Activated naive CD4-positive, alpha-beta T cell treated with anti-CD3 and anti-CD28 coated beads for 36 hours (primary cell): ENCODE results near the gene ZNRF1. TPM values are rescaled to one million over a fixed set of nuclear protein-coding genes. Genes with fewer than 3 reads are reported as not detected.
"Not testable (repeated sequence)": the region's sequence is repeated elsewhere in the genome, so short reads cannot be mapped to it uniquely, and the experiment has no call there.

Source experiments
- CTCF ChIA-PET: fragments of 350-600 bp; sonication (Branson Sonifier 250); formaldehyde crosslinking; loops from one replicate; lab custom pipeline; 2021; ENCODE audit warnings: antibody characterized with exemption; lab: Charles Lee
- DNase-seq: peaks from one replicate; pipeline ENCODE4 v3.0.0-alpha.2; 2020
- H3K27ac Mint-ChIP-seq: one replicate; pipeline ENCODE4 v1.8.0; 2021; ENCODE audit warnings: mild to moderate bottlenecking, mixed read lengths
- H3K27me3 Mint-ChIP-seq: one replicate; pipeline ENCODE4 v1.8.0; 2021; ENCODE audit warnings: low read depth, mixed read lengths
- H3K36me3 Mint-ChIP-seq: one replicate; pipeline ENCODE4 v1.8.0; 2021; ENCODE audit warnings: low read depth, mixed read lengths
- H3K4me1 Mint-ChIP-seq: one replicate; pipeline ENCODE4 v1.8.0; 2021; ENCODE audit warnings: low read depth, mixed read lengths
- H3K4me3 Mint-ChIP-seq: one replicate; pipeline ENCODE4 v1.8.0; 2021; ENCODE audit warnings: mild to moderate bottlenecking, moderate library complexity, mixed read lengths
- H3K9me3 Mint-ChIP-seq: one replicate; pipeline ENCODE4 v1.8.0; 2021; ENCODE audit warnings: mixed read lengths
- intact Hi-C: fragments of 100-400 bp; cut with micrococcal nuclease; formaldehyde crosslinking; loops from one replicate; pipeline ENCODE4 v1.15.1; 2023
- total RNA-seq, 2 experiments: library from RNA; stranded (reverse); gene quantifications; one replicate each; pipeline ENCODE4 v1.2.3, GENCODE V29; 2021

The ZNRF1 gene
- total RNA-seq, 2 experiments from 2014 or later, result 35.3 to 35.7 TPM

GRCh38 chr16:75114946-75115825 is 116.4 kb downstream of the ZNRF1 start:
- intact Hi-C loops, result no loop called here
- Mint-ChIP-seq H3K4me3 (no peak overlapping the region), H3K27me3 (peaks cover 12% of the 10 kb centered on the region), H3K27ac (no peak overlapping the region), H3K9me3 (no peaks in the 10 kb centered on the region), H3K4me1 (peaks cover 19% of the 10 kb centered on the region), H3K36me3 (no peaks in the 10 kb centered on the region)
- CTCF ChIA-PET, result no interaction called here
- no peak for DNase-seq

- Mint-ChIP-seq H3K4me3 (peak within 1 kb of the TSS; percentile 34), H3K27ac (no peak within 1 kb of the TSS), H3K9me3 (peaks cover under 1% of the 10 kb centered on the region), H3K27me3 (peaks cover 12% of the 10 kb centered on the region), H3K36me3 (peaks cover under 1% of the 10 kb centered on the region), H3K4me1 (peaks cover 8% of the 10 kb centered on the region)
- CTCF ChIA-PET, result no interaction called here
- intact Hi-C loops, result no loop called here
- no peak for DNase-seq
These were observed 117.5 kb downstream of the ZNRF1 start, which contains the start of gene LDHD for GRCh38 chr16:75116081-75116910. Gene LDHD, minus strand, starts transcription at chr16:75116780. Its CDS starts 60 bp downstream, at chr16:75116720.

- H3K27ac Mint-ChIP-seq, result no peak overlapping the region
These were observed 118.1 kb downstream of the ZNRF1 start for GRCh38 chr16:75116911-75117245.

GRCh38 chr16:75118943-75119539 is 120.2 kb downstream of the ZNRF1 start:
- peaks cover 1% of the 10 kb centered on the region for H3K36me3 Mint-ChIP-seq
- H3K27me3 Mint-ChIP-seq, result no peaks in the 10 kb centered on the region
- CTCF ChIA-PET, result interaction anchor here (1.0 kb wide), 1 partner anchor 9 kb away, joined by 3 read pairs; no protein-coding TSS in a partner anchor
- DNase-seq, result no peak
- H3K4me1 Mint-ChIP-seq, result no peaks in the 10 kb centered on the region
- H3K27ac Mint-ChIP-seq, result no peak overlapping the region
- H3K4me3 Mint-ChIP-seq, result no peak overlapping the region
- intact Hi-C loops, result no loop called here
- H3K9me3 Mint-ChIP-seq, result peaks cover 12% of the 10 kb centered on the region

More at GRCh38 chr16:75116911-75117245, 118.1 kb downstream of the ZNRF1 start:
- peaks cover 4% of the 10 kb centered on the region for H3K9me3 Mint-ChIP-seq
- H3K4me3 Mint-ChIP-seq, result peak overlapping the region; percentile 34
- intact Hi-C loops, result no loop called here
- H3K27me3 Mint-ChIP-seq, result peaks cover 9% of the 10 kb centered on the region
- H3K4me1 Mint-ChIP-seq, result peaks cover 2% of the 10 kb centered on the region
- CTCF ChIA-PET, result no interaction called here
- peaks cover 1% of the 10 kb centered on the region for H3K36me3 Mint-ChIP-seq
- no peak for DNase-seq

DNA sequence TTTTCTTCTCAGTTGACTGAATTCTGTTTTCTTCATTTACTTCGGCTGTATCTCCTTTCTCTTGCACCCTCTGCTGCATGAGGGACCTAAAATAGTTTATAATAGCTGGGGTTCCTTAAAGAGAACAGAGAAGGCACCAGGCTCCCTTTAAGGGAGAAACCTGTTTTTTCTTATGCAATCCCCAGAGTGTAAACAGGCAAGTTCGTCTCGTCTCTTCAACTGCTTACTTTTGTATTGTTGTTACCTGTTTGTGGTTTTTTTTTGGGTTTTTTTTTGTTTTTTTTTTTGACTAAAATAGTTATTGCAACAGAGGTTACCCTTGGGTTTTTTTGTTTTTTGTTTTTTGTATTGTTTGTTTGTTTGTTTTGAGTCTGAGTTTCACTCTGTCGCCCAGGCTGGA is 121.4 kb downstream of the ZNRF1 start:
- no peaks in the 10 kb centered on the region for H3K27me3 Mint-ChIP-seq
- peaks cover 1% of the 10 kb centered on the region for H3K36me3 Mint-ChIP-seq
- CTCF ChIA-PET, result interaction anchor here (1.0 kb wide), 1 partner anchor 330 kb away, joined by 4 read pairs; no protein-coding TSS in a partner anchor
- DNase-seq, result no peak
- no peak overlapping the region for H3K4me3 Mint-ChIP-seq
- intact Hi-C loops, result no loop called here
- H3K27ac Mint-ChIP-seq, result no peak overlapping the region
- H3K9me3 Mint-ChIP-seq, result peaks cover 12% of the 10 kb centered on the region
- no peaks in the 10 kb centered on the region for H3K4me1 Mint-ChIP-seq

GRCh38 chr16:75121949-75122568 is 123.2 kb downstream of the ZNRF1 start:
- peaks cover 1% of the 10 kb centered on the region for H3K36me3 Mint-ChIP-seq
- DNase-seq, result no peak
- no peaks in the 10 kb centered on the region for H3K4me1 Mint-ChIP-seq
- H3K9me3 Mint-ChIP-seq, result peaks cover 14% of the 10 kb centered on the region
- intact Hi-C loops, result no loop called here
- H3K27me3 Mint-ChIP-seq, result no peaks in the 10 kb centered on the region
- CTCF ChIA-PET, result interaction anchor here (3.1 kb wide), 1 partner anchor 11 kb away, joined by 15 read pairs; no protein-coding TSS in a partner anchor
- no peak overlapping the region for H3K4me3 Mint-ChIP-seq
- H3K27ac Mint-ChIP-seq, result no peak overlapping the region

DNA sequence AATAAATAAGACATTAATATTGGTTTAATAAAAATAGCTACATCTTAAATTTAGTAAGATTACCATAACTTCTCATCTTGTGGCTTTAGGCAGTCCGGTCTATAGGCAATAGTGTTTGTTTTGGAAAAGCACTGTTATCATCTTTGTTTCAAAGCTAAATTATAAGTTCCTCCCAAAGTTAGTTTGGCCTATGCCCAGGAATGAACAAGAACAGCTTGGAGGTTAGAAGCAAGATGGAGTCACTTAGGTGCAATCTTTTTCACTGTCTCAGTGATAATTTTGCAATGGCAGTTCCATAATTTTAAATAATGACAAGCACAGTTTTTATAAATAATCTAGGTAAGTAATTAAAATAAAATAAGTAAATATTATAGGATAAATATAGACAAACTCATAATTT is 123.8 kb downstream of the ZNRF1 start:
- DNase-seq, result no peak
- Mint-ChIP-seq H3K4me1 (no peaks in the 10 kb centered on the region), H3K4me3 (no peak overlapping the region), H3K27ac (no peak overlapping the region), H3K36me3 (peaks cover 1% of the 10 kb centered on the region), H3K27me3 (no peaks in the 10 kb centered on the region), H3K9me3 (peaks cover 20% of the 10 kb centered on the region)
- CTCF ChIA-PET, result interaction anchor here (3.1 kb wide), 1 partner anchor 11 kb away, joined by 15 read pairs; no protein-coding TSS in a partner anchor
- intact Hi-C loops, result no loop called here

- intact Hi-C loops, result no loop called here
- Mint-ChIP-seq H3K27ac (no peak overlapping the region), H3K4me1 (peaks cover 10% of the 10 kb centered on the region), H3K4me3 (no peak overlapping the region), H3K36me3 (no peaks in the 10 kb centered on the region), H3K9me3 (peaks cover 17% of the 10 kb centered on the region), H3K27me3 (no peaks in the 10 kb centered on the region)
- CTCF ChIA-PET, result interaction anchor here (1.0 kb wide), 1 partner anchor 8 kb away, joined by 3 read pairs; no protein-coding TSS in a partner anchor
- no peak for DNase-seq
These were observed 129.0 kb downstream of the ZNRF1 start for GRCh38 chr16:75127713-75128415.

- H3K27me3 Mint-ChIP-seq, intact Hi-C loops, H3K36me3 Mint-ChIP-seq, H3K4me3 Mint-ChIP-seq, H3K27ac Mint-ChIP-seq, DNase-seq: not testable (repeated sequence)
- Mint-ChIP-seq H3K9me3 (peaks cover 17% of the 10 kb centered on the region), H3K4me1 (peaks cover 10% of the 10 kb centered on the region)
- CTCF ChIA-PET, result interaction anchor here (1.1 kb wide), 1 partner anchor 18 kb away, joined by 3 read pairs; no protein-coding TSS in a partner anchor
These were observed 130.8 kb downstream of the ZNRF1 start for GRCh38 chr16:75129421-75130149.

DNA sequence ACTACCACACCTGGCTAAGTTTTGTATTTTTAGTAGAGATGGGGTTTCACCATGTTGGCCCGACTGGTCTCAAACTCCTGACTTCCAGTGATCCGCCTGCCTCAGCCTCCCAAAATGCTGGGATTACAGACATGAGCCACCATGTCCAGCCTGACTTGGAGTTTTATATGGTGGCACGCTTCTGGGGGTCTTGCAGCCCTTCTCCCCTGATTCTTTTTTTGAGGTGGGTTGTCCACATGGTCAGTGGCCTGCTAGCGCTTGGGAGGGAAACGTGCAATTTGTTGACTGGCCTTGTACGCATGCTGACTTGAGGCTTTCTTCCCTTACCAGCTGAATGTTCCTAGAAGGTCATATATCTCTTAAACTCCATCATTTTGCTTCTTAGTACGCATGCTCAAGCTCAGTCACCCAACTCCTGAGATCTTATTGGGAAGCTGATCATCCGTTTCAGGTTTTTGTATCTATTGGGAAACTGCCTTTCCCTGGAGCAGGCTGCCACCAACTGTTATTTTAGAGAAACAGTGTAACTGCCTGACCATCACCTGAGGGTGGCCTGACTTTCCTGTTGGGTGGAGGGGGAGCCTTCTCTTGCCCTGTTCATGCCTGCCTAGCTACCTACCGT is 131.4 kb downstream of the ZNRF1 start:
- peaks cover 10% of the 10 kb centered on the region for H3K4me1 Mint-ChIP-seq
- H3K27ac Mint-ChIP-seq, result no peak overlapping the region
- peaks cover 17% of the 10 kb centered on the region for H3K9me3 Mint-ChIP-seq
- no peak overlapping the region for H3K4me3 Mint-ChIP-seq
- no peaks in the 10 kb centered on the region for H3K36me3 Mint-ChIP-seq
- intact Hi-C loops, result no loop called here
- no peaks in the 10 kb centered on the region for H3K27me3 Mint-ChIP-seq
- CTCF ChIA-PET, result interaction anchor here (0.7 to 1.1 kb wide), 2 partner anchors 19 to 79 kb away, joined by 3 to 5 read pairs; no protein-coding TSS in a partner anchor
- DNase-seq, result no peak
